Measurements from ENCODE around the gene DNAH10.

GRCh38 chr12:123752046-123752445 lies 10.1 kb upstream of the DNAH10 start:
- no peak for TF ChIP-seq CTCF (IDR thresholded peaks at IDR 0.05 in 4 of 5, conservative IDR thresholded peaks at IDR 0.05 in 1 of 5)
- TF ChIP-seq POLR2A (IDR thresholded peaks at IDR 0.05), result no peak
